HG03039 (cell line): ENCODE data around the gene RCBTB2.

Experiments
- ATAC-seq: cut with Tn5 transposase; IDR thresholded peaks from one replicate; pipeline ENCODE4 v1.9.1; 2021; ENCODE audit warnings: mild to moderate bottlenecking, moderate library complexity; ENCODE audit not compliant: unreplicated experiment

Gene RCBTB2

GRCh38 chr13:48531416-48532255 is 1.2 kb downstream of the RCBTB2 start:
- no peak for ATAC-seq

GRCh38 chr13:48530833-48531232 is 2.0 kb downstream of the RCBTB2 start:
- no peak for ATAC-seq

- ATAC-seq = no peak
Measured at GRCh38 chr13:48528720-48529119, 4.2 kb downstream of the RCBTB2 start.

GRCh38 chr13:48527955-48528354 is 4.9 kb downstream of the RCBTB2 start:
- no peak for ATAC-seq

- no peak for ATAC-seq
Measured at GRCh38 chr13:48526286-48526685, 6.6 kb downstream of the RCBTB2 start.

- no peak for ATAC-seq
Measured at GRCh38 chr13:48518083-48518482, 14.8 kb downstream of the RCBTB2 start.

- ATAC-seq = no peak
Measured at GRCh38 chr13:48515732-48516131, 17.1 kb downstream of the RCBTB2 start.

- ATAC-seq = no peak
Measured at GRCh38 chr13:48514793-48515192, 18.1 kb downstream of the RCBTB2 start.

GRCh38 chr13:48511621-48512230 is 21.2 kb downstream of the RCBTB2 start:
- no peak for ATAC-seq

- no peak for ATAC-seq
Measured at GRCh38 chr13:48510698-48511097, 22.2 kb downstream of the RCBTB2 start.

GRCh38 chr13:48508011-48508410 is 24.9 kb downstream of the RCBTB2 start:
- ATAC-seq = no peak

GRCh38 chr13:48507021-48507420 is 25.9 kb downstream of the RCBTB2 start:
- no peak for ATAC-seq

- ATAC-seq = no peak
Measured at GRCh38 chr13:48506092-48506701, 26.7 kb downstream of the RCBTB2 start.

GRCh38 chr13:48505597-48506091 is 27.2 kb downstream of the RCBTB2 start:
- ATAC-seq = peak; percentile 62

GRCh38 chr13:48505012-48505411 is 27.9 kb downstream of the RCBTB2 start:
- no peak for ATAC-seq

- ATAC-seq = no peak
Measured at GRCh38 chr13:48504606-48505005, 28.3 kb downstream of the RCBTB2 start.

- no peak for ATAC-seq
Measured at GRCh38 chr13:48502601-48503319, 30.1 kb downstream of the RCBTB2 start.

GRCh38 chr13:48501705-48502104 is 31.2 kb downstream of the RCBTB2 start:
- ATAC-seq = no peak

- ATAC-seq = no peak
Measured at GRCh38 chr13:48500652-48501197, 32.2 kb downstream of the RCBTB2 start.

- no peak for ATAC-seq
Measured at GRCh38 chr13:48497669-48498068, 35.2 kb downstream of the RCBTB2 start.
